GM12801 (cell line): ENCODE measurements around the gene EIF3L.

ENCODE experiments used
- CTCF ChIP-seq: IDR thresholded peaks from one replicate; pipeline ENCODE4 v1.5.1; 2011; ENCODE audit warnings: control low read depth; ENCODE audit not compliant: insufficient read length; ENCODE audit errors: extremely low read depth

Gene EIF3L

GRCh38 chr22:37820350-37820749 is 28.9 kb upstream of the EIF3L start:
- no peak for TF ChIP-seq CTCF

- no peak for TF ChIP-seq CTCF
These were observed 27.0 kb upstream of the EIF3L start for GRCh38 chr22:37822079-37822833.

GRCh38 chr22:37823134-37823985 is 25.9 kb upstream of the EIF3L start, which contains the start of gene GALR3:
TSS of gene GALR3 (plus strand) at chr22:37823382. CDS start at chr22:37823407, 25 bp downstream.
- no peak for TF ChIP-seq CTCF

GRCh38 chr22:37824674-37825641 is 24.3 kb upstream of the EIF3L start:
- no peak for TF ChIP-seq CTCF

- TF ChIP-seq CTCF = no peak
These were observed 22.2 kb upstream of the EIF3L start for GRCh38 chr22:37827056-37827455.

- TF ChIP-seq CTCF = no peak
These were observed 19.0 kb upstream of the EIF3L start for GRCh38 chr22:37830093-37830842.
